HL-60 (cell line): ENCODE data around the gene TGIF2.
A peak's percentile ranks its signal among the peaks of the same experiment; 100 is the strongest.

Experiments used
- DNase-seq, 2 experiments: peaks; one replicate each; pipeline ENCODE4 v3.0.0-alpha.2; 2010 to 2020; ENCODE audit warnings: low read depth in 1 of 2, low spot score in 1 of 2
- H3K27ac ChIP-seq: fragments of 250-450 bp; sonication (Bioruptor Pico); replicated peaks from 2 replicates; pipeline ENCODE4 v1.5.1; 2020; ENCODE audit warnings: mild to moderate bottlenecking, moderate library complexity
- H3K27me3 ChIP-seq: fragments of 250-450 bp; sonication (Bioruptor Pico); 2 replicates; pipeline ENCODE4 v1.5.1; 2021; ENCODE audit warnings: mild to moderate bottlenecking, moderate library complexity; ENCODE audit not compliant: insufficient read depth, poor library complexity, severe bottlenecking
- H3K4me3 ChIP-seq: replicated peaks from 2 replicates; pipeline ENCODE4 v1.5.1; 2011; ENCODE audit warnings: mild to moderate bottlenecking, control low read depth, low read length; ENCODE audit not compliant: insufficient read depth
- GABPA ChIP-seq: IDR thresholded peaks from 2 replicates; pipeline ENCODE4 v1.6.1; 2012; ENCODE audit warnings: low read depth
- POLR2AphosphoS5 ChIP-seq: IDR thresholded peaks from 2 replicates; pipeline ENCODE4 v1.6.1; 2012; ENCODE audit warnings: low read depth
- SPI1 ChIP-seq: IDR thresholded peaks from 2 replicates; pipeline ENCODE4 v1.6.1; 2012; ENCODE audit warnings: low read depth, mild to moderate bottlenecking, borderline replicate concordance
- long read RNA-seq: library from polyadenylated mRNA; unstranded; transcript quantifications from one replicate; pipeline ENCODE4 v2.0.0, GENCODE V29; 2020
- TF ChIP-seq, protein P1 (sequence below): IDR thresholded peaks from 2 replicates; pipeline ENCODE4 v1.6.1; 2012; ENCODE audit warnings: low read depth; ENCODE audit not compliant: insufficient replicate concordance
- TF ChIP-seq, protein P2 (sequence below): IDR thresholded peaks from one replicate; pipeline ENCODE4 v1.5.1; 2011; ENCODE audit warnings: low read length, control low read depth, inconsistent platforms; ENCODE audit not compliant: insufficient read depth

The TGIF2 gene
- long read RNA-seq, partial matches to known transcripts: 1 of 33 reads
- long read RNA-seq, other reads (novel, unspliced or antisense): 28 of 33 reads

DNA sequence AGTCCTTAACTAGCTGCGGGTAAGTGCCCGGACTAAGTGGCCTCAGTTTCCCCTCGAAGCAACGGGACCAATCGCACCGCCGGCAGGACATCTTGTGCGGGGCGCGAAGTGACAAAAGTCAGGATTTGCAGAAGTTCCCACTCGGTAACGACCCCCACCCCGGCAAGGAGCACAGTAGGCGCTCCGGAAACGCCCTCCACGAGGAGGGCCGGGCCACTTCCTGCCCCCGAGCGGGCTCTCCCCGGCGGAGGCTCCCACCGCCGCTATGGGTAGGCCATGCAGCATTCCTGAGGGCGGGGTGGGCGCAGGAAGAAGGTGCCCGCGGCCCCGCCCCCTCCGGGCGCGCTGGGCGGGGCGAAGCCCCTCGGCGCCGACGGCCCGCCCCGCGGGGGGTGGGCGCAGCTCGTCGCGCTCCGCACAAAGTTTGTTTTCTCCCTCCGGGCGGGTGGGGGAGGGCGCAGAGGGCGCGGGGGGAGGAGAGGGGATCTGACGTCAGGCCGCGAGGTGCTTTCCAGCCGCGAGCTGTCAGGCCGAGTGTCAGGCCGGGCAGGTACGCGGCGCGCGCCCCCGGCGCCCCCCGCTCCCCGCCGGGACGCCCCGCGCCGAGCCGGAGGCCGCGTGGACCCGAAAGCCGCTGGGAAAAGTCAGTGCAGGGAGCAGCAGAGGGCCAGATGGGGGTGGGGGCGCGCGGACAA is at the start of gene TGIF2:
TGIF2 (plus strand) TSS at position 495 of the 695 bp plus-strand sequence. CDS start 5,178 bp downstream, outside the sequence.
- peak within 1 kb of the TSS; percentile 78 for H3K27ac ChIP-seq
- peak; percentile 39 to 55 for DNase-seq
- no peaks in the 10 kb centered on the region for H3K27me3 ChIP-seq
- TF ChIP-seq GABPA: peak; percentile 47; the same call in 1 of the 2 replicates
- TF ChIP-seq POLR2AphosphoS5: no peak
- H3K4me3 ChIP-seq: peak within 1 kb of the TSS; percentile 62

DNA sequence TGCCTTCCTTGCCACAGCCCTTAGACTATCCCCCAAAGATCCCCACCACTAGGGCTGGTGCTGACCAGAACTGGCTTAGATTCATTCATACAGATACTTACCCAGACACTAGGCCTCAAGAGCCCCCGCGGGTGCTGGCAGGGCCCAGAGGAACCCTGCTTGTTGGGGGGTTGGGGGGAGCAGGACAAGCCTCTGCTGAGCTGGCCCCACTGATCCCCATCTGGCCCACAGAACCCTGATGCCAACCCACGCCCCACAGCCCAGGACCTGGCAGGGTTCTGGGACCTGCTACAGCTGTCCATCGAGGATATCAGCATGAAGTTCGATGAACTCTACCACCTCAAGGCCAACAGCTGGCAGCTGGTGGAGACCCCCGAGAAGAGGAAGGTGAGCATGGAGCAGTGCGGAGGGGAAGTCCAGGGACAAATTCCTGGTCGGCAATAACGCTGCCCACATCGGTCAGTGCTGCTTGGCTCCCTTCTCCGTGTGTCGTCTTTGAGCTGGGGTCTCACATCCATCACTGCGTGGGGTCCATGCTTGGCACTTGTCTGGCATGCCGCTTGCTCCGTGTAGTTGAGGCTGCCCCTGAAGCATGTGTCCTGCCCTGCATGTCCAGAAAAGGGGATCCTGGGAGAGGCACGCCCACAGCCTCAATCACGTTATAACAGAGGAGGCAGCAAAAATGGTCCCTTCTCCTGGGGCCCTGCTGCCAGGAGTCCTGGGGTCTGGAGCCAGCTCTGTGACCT is 47.6 kb upstream of the TGIF2 start:
- H3K27me3 ChIP-seq: no peaks in the 10 kb centered on the region
- DNase-seq: no peak
- TF ChIP-seq, protein P1, sequence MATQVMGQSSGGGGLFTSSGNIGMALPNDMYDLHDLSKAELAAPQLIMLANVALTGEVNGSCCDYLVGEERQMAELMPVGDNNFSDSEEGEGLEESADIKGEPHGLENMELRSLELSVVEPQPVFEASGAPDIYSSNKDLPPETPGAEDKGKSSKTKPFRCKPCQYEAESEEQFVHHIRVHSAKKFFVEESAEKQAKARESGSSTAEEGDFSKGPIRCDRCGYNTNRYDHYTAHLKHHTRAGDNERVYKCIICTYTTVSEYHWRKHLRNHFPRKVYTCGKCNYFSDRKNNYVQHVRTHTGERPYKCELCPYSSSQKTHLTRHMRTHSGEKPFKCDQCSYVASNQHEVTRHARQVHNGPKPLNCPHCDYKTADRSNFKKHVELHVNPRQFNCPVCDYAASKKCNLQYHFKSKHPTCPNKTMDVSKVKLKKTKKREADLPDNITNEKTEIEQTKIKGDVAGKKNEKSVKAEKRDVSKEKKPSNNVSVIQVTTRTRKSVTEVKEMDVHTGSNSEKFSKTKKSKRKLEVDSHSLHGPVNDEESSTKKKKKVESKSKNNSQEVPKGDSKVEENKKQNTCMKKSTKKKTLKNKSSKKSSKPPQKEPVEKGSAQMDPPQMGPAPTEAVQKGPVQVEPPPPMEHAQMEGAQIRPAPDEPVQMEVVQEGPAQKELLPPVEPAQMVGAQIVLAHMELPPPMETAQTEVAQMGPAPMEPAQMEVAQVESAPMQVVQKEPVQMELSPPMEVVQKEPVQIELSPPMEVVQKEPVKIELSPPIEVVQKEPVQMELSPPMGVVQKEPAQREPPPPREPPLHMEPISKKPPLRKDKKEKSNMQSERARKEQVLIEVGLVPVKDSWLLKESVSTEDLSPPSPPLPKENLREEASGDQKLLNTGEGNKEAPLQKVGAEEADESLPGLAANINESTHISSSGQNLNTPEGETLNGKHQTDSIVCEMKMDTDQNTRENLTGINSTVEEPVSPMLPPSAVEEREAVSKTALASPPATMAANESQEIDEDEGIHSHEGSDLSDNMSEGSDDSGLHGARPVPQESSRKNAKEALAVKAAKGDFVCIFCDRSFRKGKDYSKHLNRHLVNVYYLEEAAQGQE: no peak
- no peak for TF ChIP-seq SPI1
- no peak for TF ChIP-seq GABPA
- TF ChIP-seq, protein P2, sequence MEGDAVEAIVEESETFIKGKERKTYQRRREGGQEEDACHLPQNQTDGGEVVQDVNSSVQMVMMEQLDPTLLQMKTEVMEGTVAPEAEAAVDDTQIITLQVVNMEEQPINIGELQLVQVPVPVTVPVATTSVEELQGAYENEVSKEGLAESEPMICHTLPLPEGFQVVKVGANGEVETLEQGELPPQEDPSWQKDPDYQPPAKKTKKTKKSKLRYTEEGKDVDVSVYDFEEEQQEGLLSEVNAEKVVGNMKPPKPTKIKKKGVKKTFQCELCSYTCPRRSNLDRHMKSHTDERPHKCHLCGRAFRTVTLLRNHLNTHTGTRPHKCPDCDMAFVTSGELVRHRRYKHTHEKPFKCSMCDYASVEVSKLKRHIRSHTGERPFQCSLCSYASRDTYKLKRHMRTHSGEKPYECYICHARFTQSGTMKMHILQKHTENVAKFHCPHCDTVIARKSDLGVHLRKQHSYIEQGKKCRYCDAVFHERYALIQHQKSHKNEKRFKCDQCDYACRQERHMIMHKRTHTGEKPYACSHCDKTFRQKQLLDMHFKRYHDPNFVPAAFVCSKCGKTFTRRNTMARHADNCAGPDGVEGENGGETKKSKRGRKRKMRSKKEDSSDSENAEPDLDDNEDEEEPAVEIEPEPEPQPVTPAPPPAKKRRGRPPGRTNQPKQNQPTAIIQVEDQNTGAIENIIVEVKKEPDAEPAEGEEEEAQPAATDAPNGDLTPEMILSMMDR: no peak
- TF ChIP-seq POLR2AphosphoS5: no peak
- H3K27ac ChIP-seq: no peak overlapping the region
- no peak overlapping the region for H3K4me3 ChIP-seq

DNA sequence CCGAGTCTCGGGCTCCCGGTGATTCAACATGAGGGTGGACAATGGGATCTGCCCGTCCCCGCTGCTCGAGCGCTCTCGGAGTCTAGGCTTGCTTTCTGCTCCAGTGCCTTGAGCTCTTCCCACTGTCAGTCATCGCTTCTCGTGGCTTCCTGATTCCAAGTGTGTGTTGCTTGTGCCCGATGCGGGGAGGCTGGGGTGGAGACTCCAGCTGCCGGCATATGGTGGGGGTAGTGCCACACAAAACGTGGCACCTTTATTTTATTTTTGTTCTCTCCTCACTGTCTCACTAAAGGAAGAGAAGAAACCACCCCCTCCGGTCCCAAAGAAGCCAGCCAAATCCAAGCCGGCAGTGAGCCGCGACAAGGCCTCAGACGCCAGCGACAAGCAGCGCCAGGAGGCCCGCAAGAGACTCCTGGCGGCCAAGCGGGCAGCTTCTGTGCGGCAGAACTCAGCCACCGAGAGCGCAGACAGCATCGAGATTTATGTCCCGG is 46.8 kb upstream of the TGIF2 start:
- Histone ChIP-seq H3K27ac (no peak overlapping the region), H3K27me3 (no peaks in the 10 kb centered on the region), H3K4me3 (no peak overlapping the region)
- no peak for TF ChIP-seq GABPA
- TF ChIP-seq SPI1: no peak
- TF ChIP-seq, protein P1: no peak
- TF ChIP-seq, protein P2: no peak
- no peak for TF ChIP-seq POLR2AphosphoS5
- DNase-seq: no peak
